Prostate gland (tissue), 2 donors: ENCODE measurements around the gene SELENOK. TPM values are rescaled to one million over a fixed set of nuclear protein-coding genes. Genes with fewer than 3 reads are reported as not detected.
A peak's percentile ranks its signal among the peaks of the same experiment; 100 is the strongest.

Experiments used
- DNase-seq: peaks from one replicate; pipeline ENCODE4 v3.0.0-alpha.2; 2019; ENCODE audit warnings: low spot score
- H3K27ac ChIP-seq, 2 donors: fragments of 200-600 bp; sonication (generic); 2 replicates each; pipeline ENCODE4 v1.5.1; 2017 to 2019
- H3K27me3 ChIP-seq: fragments of 200-600 bp; sonication (generic); replicated peaks from 2 replicates; pipeline ENCODE4 v1.5.1; 2019; ENCODE audit not compliant: insufficient read depth
- H3K36me3 ChIP-seq, 2 donors: fragments of 200-600 bp; sonication (generic); 1 replicate in 1 of 2; 2 replicates in 1 of 2; pipeline versions ENCODE4 v1.5.1 to v1.8.1; 2017 to 2019
- H3K4me1 ChIP-seq: fragments of 200-600 bp; sonication (generic); replicated peaks from 2 replicates; pipeline ENCODE4 v1.5.1; 2019
- H3K4me3 ChIP-seq, 2 donors: fragments of 200-600 bp; sonication (generic); 2 replicates each; pipeline ENCODE4 v1.5.1; 2017 to 2019
- H3K9me3 ChIP-seq: fragments of 200-600 bp; sonication (generic); 2 replicates; pipeline ENCODE4 v1.5.1; 2017
- POLR2A ChIP-seq: fragments of 450-650 bp; IDR thresholded peaks from one replicate; pipeline ENCODE4 v1.6.1; 2016; ENCODE audit warnings: antibody characterized with exemption, mild to moderate bottlenecking
- POLR2AphosphoS5 ChIP-seq: sonication (generic); formaldehyde crosslinking; IDR thresholded peaks from one replicate; pipeline ENCODE4 v1.6.1; 2017; ENCODE audit warnings: antibody characterized with exemption
- WGBS: methylation state at CpG from one replicate; pipeline ENCODE4 v1.1.5; 2018; 5-methylcytosine and 5-hydroxymethylcytosine counted together
- intact Hi-C: fragments of 100-400 bp; cut with DNase I; formaldehyde crosslinking; loops from one replicate; pipeline ENCODE4 v1.14.2; 2022
- total RNA-seq, 2 donors: library from RNA; depleted of rRNA; stranded (reverse); fragments of >200 nt; gene quantifications; one replicate each; pipeline ENCODE4 v1.1.0, GENCODE V29; 2016
- TF ChIP-seq, protein P1 (sequence below), 4 experiments: fragments of 200-600 bp in 2 of 4; fragments of 450-650 bp in 2 of 4; sonication (generic) in 2 of 4; IDR thresholded peaks; 1 replicate in 3 of 4; 2 replicates in 1 of 4; pipeline ENCODE4 v1.5.1; 2016 to 2019; ENCODE audit warnings: antibody characterized with exemption in 4 of 4, mild to moderate bottlenecking in 2 of 4, moderate library complexity in 2 of 4

SELENOK gene
- total RNA-seq, 2 donors from 2014 or later: 48.5 to 51.1 TPM

DNA sequence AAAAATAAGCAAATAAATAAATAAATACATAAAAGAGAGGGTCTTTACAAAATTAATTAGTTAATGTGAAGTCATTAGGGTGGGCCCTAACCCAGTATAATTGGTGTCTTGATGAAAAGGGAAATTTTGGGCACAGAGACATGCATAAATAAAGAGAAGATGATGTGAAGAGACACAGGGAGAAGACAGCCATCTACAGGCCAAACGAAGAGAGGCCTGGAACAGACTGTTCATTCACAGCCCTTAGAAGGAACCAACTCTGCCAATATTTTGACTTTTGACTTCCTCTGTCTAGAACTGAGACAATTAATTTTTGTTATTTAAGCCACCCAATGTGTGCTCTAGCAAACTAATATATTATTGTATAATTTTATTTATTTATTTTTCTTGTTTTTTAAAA lies 29.6 kb upstream of the SELENOK start:
- Histone ChIP-seq H3K27ac (no peak overlapping the region), H3K9me3 (no peaks in the 10 kb centered on the region), H3K36me3 (no peaks in the 10 kb centered on the region), H3K4me3 (no peak overlapping the region), H3K27me3 (no peaks in the 10 kb centered on the region), H3K4me1 (no peaks in the 10 kb centered on the region)
- 65% methylated on average over 1 of the region's 1 CpG for WGBS
- TF ChIP-seq, protein P1, sequence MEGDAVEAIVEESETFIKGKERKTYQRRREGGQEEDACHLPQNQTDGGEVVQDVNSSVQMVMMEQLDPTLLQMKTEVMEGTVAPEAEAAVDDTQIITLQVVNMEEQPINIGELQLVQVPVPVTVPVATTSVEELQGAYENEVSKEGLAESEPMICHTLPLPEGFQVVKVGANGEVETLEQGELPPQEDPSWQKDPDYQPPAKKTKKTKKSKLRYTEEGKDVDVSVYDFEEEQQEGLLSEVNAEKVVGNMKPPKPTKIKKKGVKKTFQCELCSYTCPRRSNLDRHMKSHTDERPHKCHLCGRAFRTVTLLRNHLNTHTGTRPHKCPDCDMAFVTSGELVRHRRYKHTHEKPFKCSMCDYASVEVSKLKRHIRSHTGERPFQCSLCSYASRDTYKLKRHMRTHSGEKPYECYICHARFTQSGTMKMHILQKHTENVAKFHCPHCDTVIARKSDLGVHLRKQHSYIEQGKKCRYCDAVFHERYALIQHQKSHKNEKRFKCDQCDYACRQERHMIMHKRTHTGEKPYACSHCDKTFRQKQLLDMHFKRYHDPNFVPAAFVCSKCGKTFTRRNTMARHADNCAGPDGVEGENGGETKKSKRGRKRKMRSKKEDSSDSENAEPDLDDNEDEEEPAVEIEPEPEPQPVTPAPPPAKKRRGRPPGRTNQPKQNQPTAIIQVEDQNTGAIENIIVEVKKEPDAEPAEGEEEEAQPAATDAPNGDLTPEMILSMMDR (IDR thresholded peaks at IDR 0.05): peak in 1 of 4 experiments; percentile 20
- TF ChIP-seq POLR2A: no peak
- DNase-seq: no peak
- intact Hi-C loops: no loop called here

DNA sequence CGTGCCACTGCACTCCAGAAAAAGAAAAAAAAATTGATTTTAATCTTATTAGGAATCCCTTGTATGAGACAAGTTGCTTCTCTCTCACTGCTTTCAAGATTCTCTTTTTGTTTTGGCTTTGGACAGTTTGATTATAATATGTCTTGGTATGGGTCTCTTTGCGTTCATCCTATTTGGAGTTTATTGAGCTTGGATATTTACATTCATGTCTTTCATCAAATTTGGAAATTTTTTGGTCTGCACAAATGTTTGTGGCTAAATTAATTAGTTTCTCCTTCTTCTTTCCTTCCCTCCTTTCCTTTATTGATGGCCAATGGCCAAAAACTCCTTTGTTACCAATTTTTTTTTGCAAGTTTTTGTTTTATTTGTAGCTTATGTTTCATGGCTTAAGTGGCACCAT lies 28.1 kb upstream of the SELENOK start:
- H3K36me3 ChIP-seq: no peaks in the 10 kb centered on the region
- 97% methylated on average over 2 of the region's 2 CpGs for WGBS
- intact Hi-C loops: no loop called here

DNA sequence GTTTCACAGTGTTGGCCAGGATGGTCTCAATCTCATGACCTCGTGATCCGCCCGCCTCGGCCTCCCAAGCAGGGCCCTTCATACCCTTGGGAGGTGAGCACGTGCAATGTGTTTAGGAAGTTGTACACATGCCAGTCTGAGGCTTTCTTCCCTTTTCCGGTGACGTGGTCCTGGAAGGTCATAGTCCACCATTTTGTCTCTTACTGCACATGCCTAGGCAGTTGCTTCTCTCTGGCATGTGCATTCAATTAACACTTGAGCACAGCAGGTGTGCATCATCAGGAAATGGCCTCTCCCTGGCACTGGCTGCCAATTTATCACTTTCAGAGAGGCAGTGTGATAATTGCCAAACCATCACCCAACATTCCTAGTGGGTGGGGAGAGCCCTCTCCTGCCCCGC lies 21.7 kb upstream of the SELENOK start:
- H3K4me3 ChIP-seq: no peak overlapping the region
- 92% methylated on average over 8 of the region's 8 CpGs for WGBS
- no peak for TF ChIP-seq POLR2AphosphoS5
- no peak for TF ChIP-seq POLR2A
- no peak for DNase-seq
- no peaks in the 10 kb centered on the region for H3K9me3 ChIP-seq
- no peaks in the 10 kb centered on the region for H3K4me1 ChIP-seq
- no peaks in the 10 kb centered on the region for H3K27me3 ChIP-seq
- no peaks in the 10 kb centered on the region for H3K36me3 ChIP-seq
- intact Hi-C loops: no loop called here
- no peak overlapping the region for H3K27ac ChIP-seq

More for the DNA sequence above, 28.1 kb upstream of the SELENOK start:
- DNase-seq: no peak
- Histone ChIP-seq H3K27me3 (no peaks in the 10 kb centered on the region), H3K9me3 (no peaks in the 10 kb centered on the region), H3K4me3 (no peak overlapping the region), H3K4me1 (no peaks in the 10 kb centered on the region), H3K27ac (no peak overlapping the region)
- TF ChIP-seq, protein P1 (IDR thresholded peaks at IDR 0.05): no peak
- no peak for TF ChIP-seq POLR2AphosphoS5
- no peak for TF ChIP-seq POLR2A

DNA sequence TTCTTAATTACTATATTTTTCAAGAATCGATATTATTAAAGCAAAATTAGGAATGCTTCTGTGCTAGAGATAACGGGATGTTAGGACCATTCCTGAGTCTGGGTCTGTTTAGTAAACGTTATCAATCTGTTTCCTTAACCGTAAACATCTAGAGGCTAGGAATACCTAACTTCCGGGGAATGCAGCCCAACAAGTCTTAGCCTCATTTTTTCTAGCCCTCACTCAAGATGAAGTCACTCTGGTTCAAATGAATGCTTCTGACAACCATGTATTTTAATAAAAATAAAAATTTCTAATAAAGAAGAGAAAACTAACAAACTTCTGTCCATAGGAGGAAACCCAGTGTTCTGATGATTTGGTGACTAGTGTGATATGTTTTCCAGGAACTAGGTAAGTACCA lies 11.1 kb upstream of the SELENOK start:
- Histone ChIP-seq H3K27me3 (no peaks in the 10 kb centered on the region), H3K36me3 (no peaks in the 10 kb centered on the region), H3K4me3 (no peak overlapping the region), H3K27ac (no peak overlapping the region), H3K9me3 (no peaks in the 10 kb centered on the region), H3K4me1 (no peaks in the 10 kb centered on the region)
- WGBS: 62% methylated on average over 5 of the region's 5 CpGs
- TF ChIP-seq, protein P1 (IDR thresholded peaks at IDR 0.05): no peak
- TF ChIP-seq POLR2A (no peak), POLR2AphosphoS5 (no peak)
- intact Hi-C loops: no loop called here
- no peak for DNase-seq

DNA sequence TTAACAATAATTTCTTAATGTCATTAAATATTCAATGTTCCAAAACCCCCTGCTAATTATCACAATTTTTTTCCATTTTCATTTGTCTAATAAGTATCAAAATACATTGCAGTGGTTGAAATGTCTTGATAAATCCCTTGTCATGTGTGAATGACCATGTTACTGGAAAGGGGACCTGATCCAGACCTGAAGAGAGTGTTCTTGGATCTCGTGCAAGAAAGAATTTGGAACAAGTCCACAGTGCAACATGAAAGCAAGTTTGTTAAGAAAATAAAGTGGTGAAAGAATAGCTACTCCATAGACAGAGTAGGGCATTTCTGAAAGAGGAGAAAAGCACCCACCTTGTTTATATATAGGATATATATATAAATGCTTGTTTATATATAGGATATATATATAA lies 10.4 kb upstream of the SELENOK start:
- WGBS: 18% methylated on average over 1 of the region's 1 CpG
- intact Hi-C loops: no loop called here
- no peaks in the 10 kb centered on the region for H3K4me1 ChIP-seq
- H3K9me3 ChIP-seq: no peaks in the 10 kb centered on the region
- no peaks in the 10 kb centered on the region for H3K36me3 ChIP-seq
- TF ChIP-seq, protein P1 (IDR thresholded peaks at IDR 0.05): no peak
- no peak for TF ChIP-seq POLR2A
- TF ChIP-seq POLR2AphosphoS5: no peak
- H3K4me3 ChIP-seq: no peak overlapping the region
- H3K27ac ChIP-seq: no peak overlapping the region
- no peaks in the 10 kb centered on the region for H3K27me3 ChIP-seq
- DNase-seq: no peak
